HepG2 (cell line): Measurements from ENCODE around the gene DNAAF1. TPM values are rescaled to one million over a fixed set of nuclear protein-coding genes. Genes with fewer than 3 reads are reported as not detected.
A peak's percentile ranks its signal among the peaks of the same experiment; 100 is the strongest.

Experiments used
- ARNT ChIP-seq: fragments of 450-650 bp; IDR thresholded peaks from 2 replicates; pipeline ENCODE4 v1.6.1; 2017
- HIC2 ChIP-seq: sonication (generic); formaldehyde crosslinking; IDR thresholded peaks from 2 replicates; pipeline ENCODE4 v1.9.0; 2022; ENCODE audit warnings: low read depth, missing genetic modification reagents
- HMG20B ChIP-seq: conservative IDR thresholded peaks from 2 replicates; pipeline ENCODE4 v1.6.1; 2016; ENCODE audit warnings: missing genetic modification reagents, missing compliant biosample characterization
- ISX ChIP-seq: sonication (generic); formaldehyde crosslinking; conservative IDR thresholded peaks from 2 replicates; pipeline ENCODE4 v1.5.0; 2020; ENCODE audit warnings: missing genetic modification reagents
- SMARCC2 ChIP-seq: fragments of 450-650 bp; IDR thresholded peaks from 2 replicates; pipeline ENCODE4 v1.6.1; 2017; ENCODE audit warnings: antibody characterized with exemption, mild to moderate bottlenecking
- ZBTB7A ChIP-seq: sonication (generic); formaldehyde crosslinking; IDR thresholded peaks from 2 replicates; pipeline ENCODE4 v1.8.0; 2022; ENCODE audit warnings: mild to moderate bottlenecking, missing genetic modification reagents
- ZHX2 ChIP-seq, 2 experiments: sonication (generic) in 1 of 2; formaldehyde crosslinking in 1 of 2; IDR thresholded peaks; 2 replicates each; pipeline versions ENCODE4 v1.6.1 to v1.9.0; 2014 to 2022; ENCODE audit warnings: antibody characterized with exemption in 1 of 2, borderline replicate concordance in 1 of 2, inconsistent platforms in 1 of 2, low read depth in 1 of 2, missing genetic modification reagents in 1 of 2
- ZNF20 ChIP-seq: sonication (generic); formaldehyde crosslinking; IDR thresholded peaks from 2 replicates; pipeline ENCODE4 v1.4.0; 2020; ENCODE audit warnings: mild to moderate bottlenecking, moderate library complexity, missing genetic modification reagents
- ZNF770 ChIP-seq: sonication (generic); formaldehyde crosslinking; IDR thresholded peaks from 2 replicates; pipeline ENCODE4 v1.5.0; 2020; ENCODE audit warnings: mild to moderate bottlenecking, missing genetic modification reagents
- polyA plus RNA-seq, 8 experiments: library from polyadenylated mRNA; depleted of rRNA in 3 of 8; stranded (reverse) in 7 of 8; unstranded in 1 of 8; fragments of >200 nt; fragmentation: Illumina TruSeq in 4 of 8; extraction: Trizol in 4 of 8; gene quantifications; 2 replicates each; pipeline versions ENCODE4 v1.2.1 to v1.2.3, GENCODE V29; 2011 to 2016; ENCODE audit warnings: low read depth in 4 of 8, missing spikeins in 1 of 8, mixed read lengths in 1 of 8; ENCODE audit not compliant: insufficient read depth in 1 of 8
- total RNA-seq, 5 experiments: library from RNA; depleted of rRNA; stranded (reverse); fragments of >200 nt; fragmentation: Illumina TruSeq; extraction: Trizol; gene quantifications; 2 replicates each; pipeline ENCODE4 v1.2.3, GENCODE V29; 2016; ENCODE audit warnings: low read depth in 1 of 5
- TF ChIP-seq, protein P1 (sequence below): sonication (generic); formaldehyde crosslinking; IDR thresholded peaks from 2 replicates; pipeline ENCODE4 v1.8.0; 2022; ENCODE audit warnings: missing genetic modification reagents, mild to moderate bottlenecking, moderate library complexity, borderline replicate concordance
- TF ChIP-seq, protein P2 (sequence below): IDR thresholded peaks from 2 replicates; pipeline ENCODE4 v1.6.1; 2016; ENCODE audit warnings: low read depth
- TF ChIP-seq, protein P3 (sequence below): sonication (generic); formaldehyde crosslinking; IDR thresholded peaks from 2 replicates; pipeline ENCODE4 v1.9.0; 2021; ENCODE audit warnings: missing genetic modification reagents, mild to moderate bottlenecking, borderline replicate concordance

DNAAF1 gene
- total and polyA plus RNA-seq, 2 of the 13 experiments (the other 11 are each of a cell fraction or from before 2014, with no cell fraction given) = 0.04 TPM; not detected in 1

DNA sequence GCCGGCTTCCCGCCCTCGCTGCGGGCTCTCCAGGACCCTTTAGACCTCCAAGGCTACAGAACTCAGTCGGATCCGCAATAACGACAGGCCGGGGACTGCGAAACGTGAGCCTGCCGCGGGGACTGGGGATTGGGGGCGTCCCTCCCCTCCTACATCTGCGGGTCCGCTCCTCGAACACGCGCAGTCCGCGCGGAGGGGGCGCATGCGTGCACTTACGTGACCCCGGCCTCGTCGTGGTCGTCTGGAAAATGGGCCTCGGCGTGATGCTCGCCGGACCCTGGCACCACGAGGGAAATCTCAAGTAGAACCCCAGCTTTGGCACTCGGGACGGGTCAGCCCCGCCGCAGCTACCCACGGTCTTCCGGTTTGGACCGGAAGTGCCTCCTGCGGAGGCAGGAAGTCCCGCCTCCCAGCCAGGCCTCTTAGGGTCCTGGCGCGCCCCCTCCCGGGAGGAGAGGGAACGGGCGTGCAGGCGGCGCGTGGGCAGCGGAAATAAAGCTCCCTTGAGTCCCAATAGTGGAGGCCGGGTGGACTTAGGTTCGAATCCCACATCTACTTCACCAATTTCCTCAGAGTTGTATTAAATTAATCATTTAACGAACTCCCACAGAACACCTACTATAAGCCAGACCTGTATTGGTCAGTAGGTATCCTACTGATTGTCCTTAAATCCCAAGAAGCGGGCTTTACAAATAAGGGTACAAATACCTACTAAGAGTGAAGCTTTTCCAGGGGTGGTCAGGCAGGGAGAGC is 41.8 kb downstream of the DNAAF1 start, which contains the start of gene TAF1C (continued):
- TF ChIP-seq ISX (CRISPR knock-in tag) (peak; percentile 88; the same call in 1 of the 2 replicates), ZBTB7A (no peak), HIC2 (CRISPR knock-in tag) (0 out of 2 replicates have a peak, but pooled peaks have one; percentile 37), HMG20B (CRISPR knock-in tag) (no peak; the same call in 1 of the 2 replicates), ZNF20 (CRISPR knock-in tag) (no peak; the same call in 1 of the 2 replicates), SMARCC2 (no peak), ARNT (no peak), ZNF770 (CRISPR knock-in tag) (peak; percentile 79), ZHX2 (IDR thresholded peaks at IDR 0.05; ENCODE audit: low read depth) (peak; percentile 73), ZHX2 (CRISPR knock-in tag; IDR thresholded peaks at IDR 0.05; ENCODE audit: borderline replicate concordance) (0 out of 2 replicates have a peak, but pooled peaks have one; percentile 44)
- TF ChIP-seq, protein P1, sequence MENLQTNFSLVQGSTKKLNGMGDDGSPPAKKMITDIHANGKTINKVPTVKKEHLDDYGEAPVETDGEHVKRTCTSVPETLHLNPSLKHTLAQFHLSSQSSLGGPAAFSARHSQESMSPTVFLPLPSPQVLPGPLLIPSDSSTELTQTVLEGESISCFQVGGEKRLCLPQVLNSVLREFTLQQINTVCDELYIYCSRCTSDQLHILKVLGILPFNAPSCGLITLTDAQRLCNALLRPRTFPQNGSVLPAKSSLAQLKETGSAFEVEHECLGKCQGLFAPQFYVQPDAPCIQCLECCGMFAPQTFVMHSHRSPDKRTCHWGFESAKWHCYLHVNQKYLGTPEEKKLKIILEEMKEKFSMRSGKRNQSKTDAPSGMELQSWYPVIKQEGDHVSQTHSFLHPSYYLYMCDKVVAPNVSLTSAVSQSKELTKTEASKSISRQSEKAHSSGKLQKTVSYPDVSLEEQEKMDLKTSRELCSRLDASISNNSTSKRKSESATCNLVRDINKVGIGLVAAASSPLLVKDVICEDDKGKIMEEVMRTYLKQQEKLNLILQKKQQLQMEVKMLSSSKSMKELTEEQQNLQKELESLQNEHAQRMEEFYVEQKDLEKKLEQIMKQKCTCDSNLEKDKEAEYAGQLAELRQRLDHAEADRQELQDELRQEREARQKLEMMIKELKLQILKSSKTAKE = no peak
- TF ChIP-seq, protein P2, sequence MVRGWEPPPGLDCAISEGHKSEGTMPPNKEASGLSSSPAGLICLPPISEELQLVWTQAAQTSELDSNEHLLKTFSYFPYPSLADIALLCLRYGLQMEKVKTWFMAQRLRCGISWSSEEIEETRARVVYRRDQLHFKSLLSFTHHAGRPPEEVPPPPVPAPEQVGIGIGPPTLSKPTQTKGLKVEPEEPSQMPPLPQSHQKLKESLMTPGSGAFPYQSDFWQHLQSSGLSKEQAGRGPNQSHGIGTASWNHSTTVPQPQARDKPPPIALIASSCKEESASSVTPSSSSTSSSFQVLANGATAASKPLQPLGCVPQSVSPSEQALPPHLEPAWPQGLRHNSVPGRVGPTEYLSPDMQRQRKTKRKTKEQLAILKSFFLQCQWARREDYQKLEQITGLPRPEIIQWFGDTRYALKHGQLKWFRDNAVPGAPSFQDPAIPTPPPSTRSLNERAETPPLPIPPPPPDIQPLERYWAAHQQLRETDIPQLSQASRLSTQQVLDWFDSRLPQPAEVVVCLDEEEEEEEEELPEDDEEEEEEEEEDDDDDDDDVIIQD (CRISPR knock-in tag) = peak; percentile 55
- TF ChIP-seq, protein P3, sequence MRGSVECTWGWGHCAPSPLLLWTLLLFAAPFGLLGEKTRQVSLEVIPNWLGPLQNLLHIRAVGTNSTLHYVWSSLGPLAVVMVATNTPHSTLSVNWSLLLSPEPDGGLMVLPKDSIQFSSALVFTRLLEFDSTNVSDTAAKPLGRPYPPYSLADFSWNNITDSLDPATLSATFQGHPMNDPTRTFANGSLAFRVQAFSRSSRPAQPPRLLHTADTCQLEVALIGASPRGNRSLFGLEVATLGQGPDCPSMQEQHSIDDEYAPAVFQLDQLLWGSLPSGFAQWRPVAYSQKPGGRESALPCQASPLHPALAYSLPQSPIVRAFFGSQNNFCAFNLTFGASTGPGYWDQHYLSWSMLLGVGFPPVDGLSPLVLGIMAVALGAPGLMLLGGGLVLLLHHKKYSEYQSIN (CRISPR knock-in tag) = no peak
